GM21367 (cell line): Measurements from ENCODE around the gene CNTROB.
"Not testable (repeated sequence)": the region's sequence is repeated elsewhere in the genome, so short reads cannot be mapped to it uniquely, and the experiment has no call there.

ENCODE experiments used
- ATAC-seq: cut with Tn5 transposase; IDR thresholded peaks from one replicate; pipeline ENCODE4 v1.9.1; 2021; ENCODE audit not compliant: unreplicated experiment

The CNTROB gene

DNA sequence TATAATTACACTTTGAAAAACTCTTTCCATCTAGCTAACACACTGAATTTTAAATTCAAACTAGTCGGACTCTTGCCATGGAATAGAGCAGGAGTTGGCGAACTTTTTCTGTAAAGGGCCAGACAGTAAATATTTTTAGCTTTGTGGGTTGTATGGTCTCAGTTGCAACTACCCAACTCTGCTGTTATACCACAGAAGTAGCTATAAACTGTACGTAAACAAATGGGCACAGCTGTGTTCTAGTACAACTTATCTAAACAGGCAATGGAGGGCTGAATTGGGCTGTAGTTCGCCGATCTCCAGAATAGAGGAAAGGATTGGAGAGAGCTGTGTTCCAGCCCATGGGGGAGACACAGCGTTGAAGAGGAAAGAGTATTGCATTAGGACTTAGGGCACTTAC lies 8.7 kb downstream of the CNTROB start:
- ATAC-seq: no peak

DNA sequence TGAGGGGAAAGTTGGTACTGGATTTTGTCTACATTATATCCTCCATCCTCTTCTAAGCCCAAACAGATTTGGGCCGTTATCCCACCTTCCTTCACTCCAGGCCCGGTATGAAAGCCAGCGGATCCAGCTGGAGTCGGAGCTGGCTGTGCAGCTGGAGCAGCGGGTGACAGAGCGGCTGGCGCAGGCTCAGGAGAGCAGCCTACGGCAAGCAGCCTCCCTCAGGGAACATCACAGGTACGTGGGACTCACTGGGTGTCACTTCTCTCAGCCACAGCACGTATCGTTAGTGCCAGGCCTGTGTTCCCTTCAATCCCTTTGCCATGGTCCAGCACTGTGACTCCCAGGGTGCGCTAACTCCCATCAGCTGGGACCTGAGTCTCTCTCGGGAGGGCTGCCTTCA lies 11.3 kb downstream of the CNTROB start:
- no peak for ATAC-seq

DNA sequence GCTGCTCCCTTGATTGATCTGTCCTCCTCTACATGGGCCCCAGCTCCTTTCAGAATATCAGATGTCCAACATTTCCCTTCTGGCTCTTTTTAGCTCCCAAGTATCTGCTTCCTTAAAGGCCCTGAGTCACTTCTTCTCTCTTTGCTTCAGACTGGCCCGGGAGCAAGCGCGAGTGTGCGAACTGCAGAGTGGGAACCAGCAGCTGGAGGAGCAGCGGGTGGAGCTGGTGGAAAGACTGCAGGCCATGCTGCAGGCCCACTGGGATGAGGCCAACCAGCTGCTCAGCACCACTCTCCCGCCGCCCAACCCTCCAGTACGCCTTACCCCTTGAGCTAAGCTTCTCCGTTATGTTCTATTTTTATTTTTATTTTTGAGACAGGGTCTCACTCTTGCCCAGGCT lies 12.3 kb downstream of the CNTROB start:
- ATAC-seq: no peak

DNA sequence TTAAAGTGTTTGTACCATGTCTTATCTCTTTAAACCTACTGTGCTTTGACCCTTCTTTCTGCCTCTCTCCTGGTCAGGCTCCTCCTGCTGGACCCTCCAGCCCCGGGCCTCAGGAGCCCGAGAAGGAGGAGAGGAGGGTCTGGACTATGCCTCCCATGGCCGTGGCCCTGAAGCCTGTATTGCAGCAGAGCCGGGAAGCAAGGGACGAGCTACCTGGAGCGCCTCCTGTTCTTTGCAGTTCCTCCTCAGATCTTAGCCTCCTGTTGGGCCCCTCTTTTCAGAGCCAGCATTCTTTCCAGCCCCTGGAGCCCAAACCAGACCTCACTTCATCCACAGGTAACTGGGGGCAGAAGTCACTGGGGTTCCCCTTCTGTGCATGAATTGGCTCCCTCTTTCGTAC lies 13.6 kb downstream of the CNTROB start:
- ATAC-seq: no peak

DNA sequence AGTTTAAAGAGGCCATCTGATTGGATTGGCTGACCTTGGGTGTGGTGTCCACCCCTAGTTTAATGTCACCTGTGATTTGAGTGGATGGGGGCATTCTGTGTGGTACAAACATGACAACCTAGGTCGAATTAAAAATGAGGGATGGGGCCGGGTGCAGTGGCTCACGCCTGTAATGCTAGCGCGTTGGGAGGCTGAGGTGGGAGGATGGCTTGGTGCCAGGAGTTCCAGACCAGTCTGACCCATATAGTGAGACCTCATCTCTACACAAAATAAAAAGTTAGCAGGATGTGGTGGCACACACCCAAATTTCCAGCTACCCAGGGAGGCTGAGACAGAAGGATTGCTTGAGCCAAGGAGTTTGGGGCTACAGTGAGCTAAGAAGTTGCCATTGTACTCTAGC lies 14.4 kb downstream of the CNTROB start:
- ATAC-seq: no peak

DNA sequence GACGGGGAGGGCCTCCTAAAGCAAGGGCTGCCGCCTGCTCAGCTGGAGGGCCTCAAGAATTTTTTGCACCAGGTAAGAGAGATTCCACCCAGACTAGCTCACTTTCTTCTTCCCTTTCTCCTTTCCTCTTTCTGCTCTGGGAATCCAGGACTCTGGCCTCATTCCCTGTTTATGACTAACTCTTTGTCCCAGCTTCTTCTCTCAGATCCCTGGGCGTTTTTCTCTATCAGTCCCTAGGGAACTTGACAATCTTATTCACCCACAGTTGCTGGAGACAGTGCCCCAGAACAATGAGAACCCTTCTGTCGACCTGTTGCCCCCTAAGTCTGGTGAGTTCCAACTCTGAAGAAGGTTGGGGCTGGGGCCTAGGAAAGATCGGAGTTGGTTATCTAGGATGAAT lies 15.6 kb downstream of the CNTROB start:
- ATAC-seq: no peak

DNA sequence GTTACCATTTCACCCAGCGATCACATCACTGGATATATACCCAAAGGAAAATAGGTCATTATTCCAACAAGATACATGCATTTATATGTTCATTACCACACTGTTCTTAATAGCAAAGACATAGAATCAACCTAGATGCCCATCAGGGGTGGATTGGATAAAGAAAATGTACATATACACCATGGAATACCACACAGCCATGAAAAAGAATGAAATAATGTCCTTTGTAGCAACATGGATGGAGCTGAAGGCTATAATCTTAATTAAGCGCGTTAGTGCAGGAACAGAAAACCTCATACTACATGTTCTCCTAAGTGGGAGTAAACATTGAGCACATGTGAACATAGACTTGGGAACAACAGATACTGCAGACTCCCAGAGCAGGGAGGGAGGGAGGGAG lies 18.6 kb downstream of the CNTROB start:
- ATAC-seq: no peak

DNA sequence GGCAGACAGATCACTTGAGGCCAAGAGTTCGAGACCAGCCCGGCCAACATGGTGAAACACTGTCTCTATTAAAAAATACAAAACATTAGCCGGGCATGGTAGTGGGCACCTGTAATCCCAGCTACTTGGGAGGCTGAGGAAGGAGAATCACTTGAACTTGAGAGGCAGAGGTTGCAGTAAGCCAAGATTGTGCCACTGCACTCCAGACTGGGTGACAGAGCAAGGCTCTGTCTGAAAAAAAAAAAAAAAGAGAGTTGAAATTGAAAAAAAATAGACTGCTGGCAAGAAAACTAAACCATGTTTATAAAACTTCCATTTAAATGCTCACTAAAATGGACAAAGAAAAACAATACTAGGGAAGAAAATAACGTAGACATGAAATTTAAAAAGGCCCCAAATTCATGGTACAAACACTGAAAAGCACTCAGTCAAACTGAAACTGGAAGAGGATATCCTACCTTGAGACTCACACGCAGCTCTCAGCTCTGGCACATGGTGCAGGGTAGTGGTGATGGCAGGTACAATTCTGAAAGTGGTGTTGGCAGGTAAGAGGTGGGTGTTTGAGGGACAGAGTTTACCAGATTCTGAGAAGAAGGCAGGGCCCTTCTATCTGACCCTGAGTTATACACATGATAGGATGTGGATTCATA lies 19.3 kb downstream of the CNTROB start:
- no peak for ATAC-seq

DNA sequence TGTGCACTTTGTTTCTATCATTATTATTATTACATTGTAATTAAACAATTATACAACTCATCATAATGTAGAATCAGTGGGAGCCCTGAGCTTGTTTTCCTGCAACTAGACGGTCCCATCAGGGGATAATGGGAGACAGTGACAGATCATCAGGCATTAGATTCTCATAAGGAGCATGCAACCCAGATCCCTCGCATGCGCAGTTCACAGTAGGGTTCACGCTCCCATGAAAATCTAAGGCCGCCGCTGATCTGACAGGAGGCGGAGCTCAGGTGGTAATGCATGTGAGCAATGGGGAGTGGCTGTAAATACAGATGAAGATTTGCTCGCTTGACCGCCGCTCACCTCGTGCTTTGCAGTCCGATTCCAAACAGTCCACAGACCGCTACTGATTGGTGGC lies 21.3 kb downstream of the CNTROB start:
- ATAC-seq: not testable (repeated sequence)

DNA sequence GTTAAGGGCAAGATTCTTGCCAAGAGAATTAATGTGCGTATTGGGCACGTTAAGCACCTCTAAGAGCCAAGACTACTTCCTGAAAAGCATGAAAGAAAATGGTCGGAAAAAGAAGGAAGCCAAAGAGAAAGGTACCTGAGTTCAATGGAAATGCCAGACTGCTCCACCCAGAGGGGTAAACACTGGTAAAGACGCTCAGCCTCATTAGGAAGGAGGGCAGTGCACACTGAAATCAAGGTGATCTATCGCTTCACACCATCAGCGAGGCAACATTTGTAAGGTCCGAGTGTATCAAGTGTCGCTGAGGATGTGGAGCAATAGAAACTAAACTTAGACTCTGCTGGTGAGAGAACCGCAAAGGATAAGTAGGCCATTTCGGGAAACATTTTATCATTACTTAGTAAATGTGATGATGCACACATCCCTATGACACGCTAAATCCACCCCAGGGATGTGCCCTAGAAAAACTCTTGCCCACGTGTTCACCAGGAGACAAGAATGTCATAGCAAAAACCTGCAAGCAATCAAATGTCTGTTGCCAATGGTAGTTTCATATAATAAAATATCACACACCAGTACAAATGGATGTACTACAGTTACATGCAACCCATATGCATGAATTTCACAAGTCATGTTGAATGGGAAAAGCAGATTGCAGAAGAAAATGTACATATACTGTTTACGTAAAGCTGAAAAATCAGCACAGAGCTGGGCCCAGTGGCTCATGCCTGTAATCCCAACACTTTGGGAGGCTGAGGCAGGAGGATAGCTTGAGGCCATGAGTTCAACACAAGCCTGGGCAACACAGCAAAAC lies 23.6 kb downstream of the CNTROB start:
- no peak for ATAC-seq

DNA sequence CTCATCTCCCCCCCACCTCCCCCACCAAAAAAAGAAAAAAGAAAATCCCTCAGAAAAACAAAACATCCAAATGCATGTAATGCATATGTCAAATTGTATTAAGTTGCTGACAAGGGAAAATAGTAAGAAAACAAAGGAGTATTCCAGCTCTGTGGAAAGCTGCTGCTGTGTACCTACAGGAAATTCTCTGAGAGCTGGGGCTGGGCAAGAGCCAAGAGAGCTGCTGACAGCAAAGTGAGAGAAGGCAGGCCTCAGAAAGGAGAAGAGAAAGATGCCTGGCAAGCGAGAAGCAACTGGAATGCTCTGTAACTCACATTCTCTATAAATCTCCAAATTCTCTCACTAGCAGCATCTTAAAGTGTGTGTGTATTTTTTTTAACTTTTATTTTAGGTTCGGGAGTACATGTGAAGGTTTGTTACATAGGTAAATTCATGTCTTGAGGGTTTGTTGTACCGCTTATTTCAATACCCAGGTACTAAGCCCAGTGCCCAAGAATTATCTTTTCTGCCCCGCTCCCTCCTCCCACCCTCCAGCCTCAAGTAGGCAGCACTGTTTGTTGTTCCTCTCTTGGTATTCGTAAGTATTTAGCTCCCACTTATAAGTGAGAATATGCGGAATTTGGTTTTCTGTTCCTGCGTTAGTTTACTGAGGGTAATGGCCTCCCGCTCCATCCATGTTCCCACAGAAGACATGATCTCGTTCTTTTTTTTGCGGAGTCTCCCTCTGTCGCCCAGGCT lies 24.4 kb downstream of the CNTROB start:
- no peak for ATAC-seq

DNA sequence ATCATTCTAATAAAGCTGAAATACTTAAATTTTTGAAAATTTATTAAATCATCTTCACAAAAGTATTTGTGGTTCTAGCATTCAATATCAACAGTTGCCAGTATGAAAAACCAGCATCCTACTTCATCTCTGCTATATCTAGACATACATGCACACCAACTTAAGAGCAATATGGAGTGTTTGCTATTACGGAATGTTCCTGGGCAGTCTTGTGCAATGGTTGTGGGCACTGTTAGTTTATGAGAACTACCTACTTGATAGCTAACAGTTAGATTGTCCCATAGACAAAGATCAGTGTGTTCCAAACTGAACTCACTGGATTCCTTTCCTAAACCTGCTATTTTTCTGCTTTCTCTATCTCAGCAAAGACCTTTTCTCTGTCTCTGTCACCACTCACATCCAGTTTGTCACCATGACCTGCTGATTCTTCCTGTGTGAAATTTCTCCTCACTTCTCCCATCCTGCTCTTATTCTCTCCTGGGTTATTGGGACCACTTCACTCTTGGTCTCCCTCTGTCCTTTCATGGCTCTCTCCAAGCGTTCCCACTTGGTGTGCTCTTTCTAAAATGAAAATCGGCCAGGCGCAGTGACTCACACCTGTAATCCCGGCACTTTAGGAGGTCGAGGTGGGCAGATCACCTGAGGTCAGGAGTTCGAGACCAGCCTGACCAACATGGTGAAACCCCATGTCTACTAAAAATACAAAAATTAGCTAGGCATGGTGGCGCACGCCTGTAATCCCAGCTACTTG lies 27.7 kb downstream of the CNTROB start:
- ATAC-seq: no peak

DNA sequence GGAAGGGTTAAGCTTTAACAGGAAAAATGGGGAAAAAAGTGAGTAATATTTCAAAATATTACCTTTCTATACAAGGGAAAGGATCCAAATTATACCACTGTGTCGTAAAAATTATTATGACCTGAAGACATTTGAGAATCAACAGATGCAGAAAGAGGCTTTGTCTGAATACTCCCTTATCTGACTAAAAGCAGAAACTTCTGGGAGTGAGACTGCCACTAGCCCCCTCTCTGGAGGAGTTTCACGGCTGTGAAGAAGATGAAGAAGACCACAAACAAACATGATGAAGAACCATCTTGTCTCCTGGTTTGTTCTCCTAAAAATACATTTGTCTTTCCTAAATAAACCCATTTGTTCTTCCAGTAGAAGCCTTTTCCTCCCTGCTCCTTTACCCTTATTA lies 29.4 kb downstream of the CNTROB start:
- no peak for ATAC-seq

DNA sequence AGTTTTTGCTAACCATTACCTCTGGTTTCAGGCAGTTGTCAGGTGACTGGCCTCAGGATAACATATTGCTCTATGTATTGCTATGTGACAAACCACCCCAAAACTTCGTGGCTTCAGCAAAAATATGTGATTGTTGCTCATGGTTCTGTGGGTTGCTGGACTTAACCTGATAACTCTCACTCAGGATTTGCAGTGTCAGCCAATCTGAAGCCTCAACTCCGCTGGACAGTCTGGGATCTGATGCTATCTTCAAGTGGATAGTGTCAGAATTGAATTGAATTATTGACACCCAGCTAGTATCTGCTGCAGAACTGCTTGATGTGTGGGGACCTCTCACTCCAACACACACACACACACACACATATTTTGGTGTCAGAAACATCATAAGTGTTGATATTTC lies 35.7 kb downstream of the CNTROB start:
- ATAC-seq: no peak

DNA sequence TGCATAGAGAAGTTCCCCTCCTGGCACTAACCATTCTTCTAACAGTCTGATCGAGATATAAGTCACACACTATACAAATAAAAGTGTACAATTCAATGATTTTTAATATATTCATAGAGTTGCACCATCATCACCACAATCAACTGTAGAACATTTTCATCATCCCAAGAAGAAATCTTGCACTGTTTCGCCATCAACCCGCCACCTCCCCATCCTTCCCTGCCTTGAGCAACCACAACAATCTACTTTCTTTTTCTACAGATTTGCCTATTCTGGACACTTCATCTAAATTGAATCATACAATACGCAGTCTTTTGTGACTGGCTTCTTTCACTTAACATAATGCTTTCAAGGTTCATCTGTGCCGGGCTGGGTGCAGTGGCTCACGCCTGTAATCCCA lies 37.4 kb downstream of the CNTROB start:
- ATAC-seq: no peak

DNA sequence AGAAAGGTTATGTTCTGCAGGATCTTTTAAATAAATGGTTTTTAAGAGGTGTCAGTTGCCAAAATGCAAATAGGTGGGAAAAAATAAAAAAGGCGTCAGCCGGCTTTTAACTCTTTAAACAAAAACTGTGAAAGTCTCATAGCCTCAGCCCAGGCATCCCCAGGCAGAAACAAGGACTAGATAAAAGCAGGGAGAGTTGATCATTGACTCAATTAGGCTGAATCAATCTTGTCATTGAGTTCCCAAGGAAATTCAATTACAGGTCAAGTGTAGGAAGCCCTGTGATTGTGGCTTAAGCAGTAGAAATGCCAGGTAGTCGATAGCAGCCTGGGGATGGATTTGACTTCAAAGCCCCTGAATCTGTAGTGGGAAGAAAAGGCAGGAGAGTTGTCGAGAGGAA lies 39.6 kb downstream of the CNTROB start:
- ATAC-seq: no peak

DNA sequence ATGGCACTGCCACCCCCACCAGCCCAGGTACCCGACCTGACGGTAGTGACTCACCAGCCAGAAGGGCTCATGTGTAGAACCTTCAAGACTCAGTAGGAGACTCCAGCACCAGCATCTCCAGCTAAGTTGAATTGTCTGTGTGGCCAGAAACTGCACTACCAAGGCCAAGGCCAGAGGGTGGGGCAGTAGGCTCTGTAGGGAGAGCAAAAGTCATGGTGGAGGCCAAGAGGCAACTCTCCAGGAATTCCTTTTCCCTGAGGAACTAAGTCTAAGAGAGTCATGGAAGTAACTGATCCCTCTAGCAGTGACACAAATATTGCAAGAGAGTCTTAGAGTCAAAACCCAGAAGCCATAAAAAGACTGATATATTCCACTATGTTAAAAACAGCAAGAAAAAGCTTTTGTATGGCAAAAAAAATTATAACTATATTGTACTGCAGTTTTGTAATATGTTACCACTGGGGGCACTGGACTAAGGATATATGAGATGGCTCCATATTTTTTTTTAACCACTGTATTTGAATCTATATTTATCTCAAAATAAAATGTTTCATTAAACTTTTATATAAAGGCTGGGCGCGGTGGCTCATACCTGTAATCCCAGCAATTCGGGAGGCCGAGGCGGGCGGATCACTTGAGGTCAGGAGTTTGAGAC lies 40.3 kb downstream of the CNTROB start:
- no peak for ATAC-seq

DNA sequence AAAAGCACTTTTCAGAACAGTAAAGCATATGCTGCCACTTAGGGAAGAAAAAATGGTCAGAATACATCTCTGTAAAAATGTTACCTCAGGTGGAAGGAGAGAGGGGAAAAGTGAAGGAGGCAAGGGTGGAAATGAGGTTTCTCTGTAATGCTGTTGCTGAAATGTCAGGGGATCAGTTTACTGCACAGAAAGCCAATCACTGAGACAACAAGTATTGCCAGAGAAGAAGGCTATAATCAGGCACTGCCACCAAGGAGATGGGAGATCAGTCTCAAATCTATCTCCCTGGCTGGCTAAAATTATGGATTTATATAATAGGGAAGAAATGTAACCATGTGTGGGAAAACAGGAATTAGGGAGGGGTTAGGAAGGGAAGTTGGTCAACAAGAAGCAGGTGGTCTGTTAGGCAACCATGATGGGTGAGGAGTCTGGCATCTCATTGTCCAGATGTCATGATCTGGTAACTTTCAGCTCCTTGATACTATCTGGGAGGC lies 42.7 kb downstream of the CNTROB start:
- no peak for ATAC-seq

DNA sequence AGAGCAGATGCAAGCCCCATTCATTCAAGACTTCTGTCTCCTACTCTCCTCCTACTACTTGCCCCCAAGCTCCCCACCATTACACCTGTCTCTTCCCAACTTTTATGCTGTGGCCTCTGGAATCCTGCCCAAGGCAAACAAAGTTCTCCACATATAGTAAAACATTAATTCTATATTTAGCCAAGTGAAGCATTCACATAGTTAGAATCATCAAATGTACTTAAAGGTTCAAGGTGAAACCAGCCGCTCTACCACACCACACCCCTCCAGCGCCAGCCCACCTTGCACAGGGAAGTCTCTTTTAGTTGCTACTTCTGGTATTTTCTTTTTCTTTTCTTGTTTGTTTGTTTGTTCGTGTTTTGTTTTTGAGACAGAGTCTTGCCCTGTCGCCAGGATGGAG lies 45.0 kb downstream of the CNTROB start:
- no peak for ATAC-seq

DNA sequence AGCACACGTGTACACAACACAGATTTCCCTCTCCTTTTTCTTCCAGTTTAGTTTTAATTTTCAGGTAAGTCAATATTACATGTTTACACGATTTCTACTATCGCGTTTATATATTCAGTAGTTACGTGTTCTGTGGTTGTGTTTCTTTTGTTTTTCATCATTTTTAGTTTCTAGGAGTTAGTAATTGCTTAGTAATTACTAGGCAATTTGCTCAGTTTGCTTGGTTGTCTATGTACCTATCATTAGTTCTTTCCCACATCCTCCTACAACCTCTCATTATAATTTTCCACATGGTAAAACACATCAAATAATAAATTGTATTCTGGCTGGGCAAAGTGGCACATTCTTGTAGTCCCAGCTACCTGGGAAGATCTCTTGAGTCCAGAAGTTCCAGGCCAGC lies 45.8 kb downstream of the CNTROB start:
- no peak for ATAC-seq

DNA sequence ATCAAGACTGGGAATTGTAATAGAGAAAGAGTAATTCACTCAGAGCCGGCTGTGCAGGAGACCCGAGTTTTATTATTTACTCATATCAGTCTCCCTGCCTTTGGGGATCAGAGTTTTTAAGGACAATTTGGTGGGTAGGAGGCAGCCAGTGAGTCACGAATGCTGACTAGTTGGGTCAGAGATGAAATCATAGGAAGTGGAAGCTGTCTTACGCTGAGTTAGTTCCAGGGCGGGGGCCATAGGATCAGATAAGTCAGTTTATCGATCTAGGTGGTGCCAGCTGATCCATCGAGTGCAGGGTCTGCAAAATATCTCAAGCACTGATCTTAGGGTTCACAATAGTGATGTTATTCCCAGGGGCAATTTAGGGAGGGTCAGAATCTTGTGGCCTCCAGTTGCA lies 50.2 kb downstream of the CNTROB start:
- ATAC-seq: no peak
